ENCODE measurements around the gene COL5A1.

DNA sequence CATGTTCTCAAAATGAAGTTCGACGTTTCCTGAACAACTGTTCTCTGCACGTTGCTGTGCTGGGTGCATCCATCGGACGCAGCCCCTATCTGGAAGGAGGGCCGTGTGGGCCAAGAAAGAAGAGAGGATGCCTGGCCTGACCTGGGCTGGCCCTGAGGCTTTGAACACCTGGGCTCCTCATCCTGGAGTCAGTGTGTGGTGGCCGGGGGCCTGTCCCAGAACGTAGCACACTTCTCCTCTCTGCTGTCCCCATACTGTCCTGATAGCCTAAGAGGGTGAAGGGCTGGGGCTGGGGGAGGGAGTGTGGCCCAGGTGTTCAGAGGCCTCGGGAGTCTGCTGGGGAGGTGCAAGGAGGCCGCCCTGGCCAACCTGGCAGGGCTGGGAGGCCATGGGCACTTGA lies 21.5 kb downstream of the COL5A1 start:
- TF ChIP-seq, protein P1, sequence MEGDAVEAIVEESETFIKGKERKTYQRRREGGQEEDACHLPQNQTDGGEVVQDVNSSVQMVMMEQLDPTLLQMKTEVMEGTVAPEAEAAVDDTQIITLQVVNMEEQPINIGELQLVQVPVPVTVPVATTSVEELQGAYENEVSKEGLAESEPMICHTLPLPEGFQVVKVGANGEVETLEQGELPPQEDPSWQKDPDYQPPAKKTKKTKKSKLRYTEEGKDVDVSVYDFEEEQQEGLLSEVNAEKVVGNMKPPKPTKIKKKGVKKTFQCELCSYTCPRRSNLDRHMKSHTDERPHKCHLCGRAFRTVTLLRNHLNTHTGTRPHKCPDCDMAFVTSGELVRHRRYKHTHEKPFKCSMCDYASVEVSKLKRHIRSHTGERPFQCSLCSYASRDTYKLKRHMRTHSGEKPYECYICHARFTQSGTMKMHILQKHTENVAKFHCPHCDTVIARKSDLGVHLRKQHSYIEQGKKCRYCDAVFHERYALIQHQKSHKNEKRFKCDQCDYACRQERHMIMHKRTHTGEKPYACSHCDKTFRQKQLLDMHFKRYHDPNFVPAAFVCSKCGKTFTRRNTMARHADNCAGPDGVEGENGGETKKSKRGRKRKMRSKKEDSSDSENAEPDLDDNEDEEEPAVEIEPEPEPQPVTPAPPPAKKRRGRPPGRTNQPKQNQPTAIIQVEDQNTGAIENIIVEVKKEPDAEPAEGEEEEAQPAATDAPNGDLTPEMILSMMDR (IDR thresholded peaks at IDR 0.05; ENCODE audit: low read depth, low read length) = no peak
- TF ChIP-seq EZH2phosphoT487 (IDR thresholded peaks at IDR 0.05; ENCODE audit: low read depth) = no peak
